NCI-H2107 treated with DMSO at 0.1 percent for 48 hours (cell line): ENCODE results near the gene SLC35A5.
"Not testable (repeated sequence)": the region's sequence is repeated elsewhere in the genome, so short reads cannot be mapped to it uniquely, and the experiment has no call there.

Experiments used
- DNase-seq: peaks from one replicate; lab custom pipeline; 2025; ENCODE audit not compliant: unreplicated experiment; lab: John Stamatoyannopoulos, UW

Gene SLC35A5, protein sequence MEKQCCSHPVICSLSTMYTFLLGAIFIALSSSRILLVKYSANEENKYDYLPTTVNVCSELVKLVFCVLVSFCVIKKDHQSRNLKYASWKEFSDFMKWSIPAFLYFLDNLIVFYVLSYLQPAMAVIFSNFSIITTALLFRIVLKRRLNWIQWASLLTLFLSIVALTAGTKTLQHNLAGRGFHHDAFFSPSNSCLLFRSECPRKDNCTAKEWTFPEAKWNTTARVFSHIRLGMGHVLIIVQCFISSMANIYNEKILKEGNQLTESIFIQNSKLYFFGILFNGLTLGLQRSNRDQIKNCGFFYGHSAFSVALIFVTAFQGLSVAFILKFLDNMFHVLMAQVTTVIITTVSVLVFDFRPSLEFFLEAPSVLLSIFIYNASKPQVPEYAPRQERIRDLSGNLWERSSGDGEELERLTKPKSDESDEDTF

GRCh38 chr3:112561734-112562529 is at the start of gene SLC35A5, which contains the start of gene ATG3:
TSS of gene SLC35A5 (plus strand) at chr3:112562045. CDS start at chr3:112563404, 1,359 bp downstream.
TSS of gene ATG3 (minus strand) at chr3:112561962. CDS start at chr3:112561528, 434 bp downstream.
- peak; percentile 99 for DNase-seq

DNA sequence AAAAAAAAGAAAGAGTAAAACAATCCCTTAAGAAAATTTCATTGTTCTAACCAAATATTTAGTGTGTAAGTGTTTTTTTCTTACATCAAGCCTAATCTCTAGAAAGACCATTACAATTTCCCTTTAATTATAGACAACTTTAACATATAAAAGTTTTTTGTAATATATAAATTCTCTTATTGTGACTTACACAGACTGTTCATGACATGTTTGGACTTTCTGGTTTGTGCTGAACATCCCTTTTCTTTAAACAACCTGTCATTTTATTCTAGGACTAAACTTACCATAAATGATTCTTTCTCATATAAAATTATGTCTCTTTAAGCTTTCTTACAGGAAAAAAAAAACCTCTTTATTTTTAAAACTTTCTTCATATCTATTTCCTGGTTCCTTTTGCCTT is 49.5 kb upstream of the SLC35A5 start:
- no peak for DNase-seq

GRCh38 chr3:112514527-112515128 is 47.2 kb upstream of the SLC35A5 start:
- no peak for DNase-seq

GRCh38 chr3:112518970-112519369 is 42.9 kb upstream of the SLC35A5 start:
- not testable (repeated sequence) for DNase-seq

- peak; percentile 92 for DNase-seq
Observed at GRCh38 chr3:112519424-112520001, 42.3 kb upstream of the SLC35A5 start.

DNA sequence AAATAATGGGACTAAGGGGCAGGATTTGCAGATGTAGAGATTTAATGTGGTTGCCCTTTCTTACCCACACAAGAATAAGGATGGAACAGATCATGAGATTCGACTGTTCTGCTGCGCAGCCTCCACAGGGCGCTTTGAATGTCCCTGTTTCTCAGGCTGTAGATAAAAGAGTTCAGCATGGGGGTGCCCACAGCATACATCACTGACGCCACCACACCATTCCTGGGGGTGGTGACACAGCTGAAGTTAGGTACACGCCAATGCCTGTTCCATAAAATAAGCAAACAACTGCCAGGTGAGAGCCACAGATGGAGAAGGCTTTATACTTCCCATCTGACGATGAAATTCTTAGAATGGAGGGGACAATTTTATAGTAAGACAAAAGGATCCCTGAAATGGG is 37.7 kb upstream of the SLC35A5 start:
- not testable (repeated sequence) for DNase-seq

- DNase-seq, result no peak
Observed at GRCh38 chr3:112530573-112530972, 31.3 kb upstream of the SLC35A5 start.

DNA sequence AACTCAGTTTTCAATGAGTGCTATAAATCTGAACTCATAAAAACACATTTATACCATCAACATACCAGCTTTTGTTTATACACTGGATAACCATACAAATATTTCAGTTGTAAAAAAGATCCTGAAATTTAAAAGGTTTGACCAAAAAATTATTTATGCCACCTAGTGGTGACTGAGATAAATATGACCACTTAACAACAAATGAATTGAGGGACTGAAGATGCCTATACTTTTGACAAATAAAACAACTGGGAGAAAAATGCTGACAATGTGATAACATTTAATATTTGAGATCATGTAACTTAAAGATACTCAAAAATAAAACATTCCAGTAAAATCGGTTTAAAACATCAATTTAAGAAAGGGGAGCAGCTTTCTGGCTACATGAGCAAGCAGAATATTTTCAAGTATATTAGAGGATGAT is 30.5 kb upstream of the SLC35A5 start:
- no peak for DNase-seq

GRCh38 chr3:112539825-112540650 is 21.8 kb upstream of the SLC35A5 start:
- no peak for DNase-seq

GRCh38 chr3:112546216-112546759 is 15.6 kb upstream of the SLC35A5 start:
- no peak for DNase-seq

- no peak for DNase-seq
Observed at GRCh38 chr3:112550859-112551258, 11.0 kb upstream of the SLC35A5 start.

DNA sequence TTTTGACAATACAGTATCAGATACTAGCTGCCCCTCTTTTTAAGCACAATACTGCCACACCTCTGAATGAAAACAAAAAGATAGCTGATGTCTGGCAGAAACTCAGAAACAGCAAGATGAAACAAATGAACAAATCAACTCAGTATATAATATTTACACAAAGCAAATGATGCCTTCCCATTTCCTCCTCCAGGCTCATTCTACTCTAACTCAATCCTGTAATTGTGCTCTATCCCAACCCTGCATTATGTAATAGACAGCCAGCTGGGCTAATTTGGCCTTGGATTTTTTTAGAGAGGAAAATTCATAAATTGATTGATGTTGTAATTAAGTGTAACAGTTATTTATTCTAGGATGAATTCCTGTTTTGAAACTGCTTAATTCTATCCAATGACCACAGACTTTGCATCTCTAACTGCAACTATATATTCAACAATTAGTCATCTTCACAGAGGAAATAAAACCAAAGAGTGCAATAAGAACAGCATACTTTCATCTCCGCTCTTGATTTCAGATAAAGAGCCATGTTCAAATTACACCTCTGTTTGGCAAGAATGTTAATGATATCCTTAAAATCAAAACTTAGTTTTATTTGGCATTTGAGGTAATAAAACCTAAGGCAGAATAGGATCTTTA is 6.2 kb upstream of the SLC35A5 start:
- DNase-seq, result peak; percentile 6

DNA sequence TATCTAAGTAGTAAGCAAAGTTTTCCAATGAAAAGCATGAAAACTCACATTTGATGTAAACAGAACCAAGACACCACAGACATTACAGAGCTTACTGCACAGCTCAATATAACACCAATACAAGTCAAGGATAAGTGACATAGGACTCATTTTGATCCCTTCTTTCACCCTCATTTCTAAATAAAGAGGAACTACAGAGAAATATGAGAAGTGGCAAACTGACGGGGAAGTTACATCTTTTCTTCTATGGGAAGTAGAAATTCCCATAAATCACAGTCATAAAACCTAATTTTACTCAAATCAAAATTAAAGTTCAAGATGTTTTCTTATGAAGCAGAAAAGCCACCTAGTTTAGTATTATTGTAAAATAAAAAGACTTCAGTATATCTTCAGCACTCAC is 3.9 kb upstream of the SLC35A5 start:
- DNase-seq, result no peak

DNA sequence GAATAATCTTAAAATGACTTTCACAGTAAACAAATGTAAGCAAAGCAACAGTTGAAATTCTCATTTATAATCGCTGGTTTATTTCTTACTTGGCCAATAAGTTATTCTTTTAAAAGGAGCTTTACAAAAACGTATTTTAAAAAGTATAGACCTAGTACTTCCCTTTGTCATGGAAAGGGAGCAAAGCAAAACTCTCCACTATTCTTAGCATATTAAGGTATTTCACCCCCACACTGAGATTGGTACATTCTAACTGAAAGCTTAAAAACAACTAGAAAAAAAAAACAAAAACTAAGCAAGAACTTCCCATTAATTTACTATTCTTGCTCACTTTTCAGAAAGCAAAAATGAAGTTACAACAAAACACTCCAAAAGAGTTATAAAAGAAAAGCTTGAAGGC is 1.5 kb upstream of the SLC35A5 start:
- DNase-seq, result no peak

GRCh38 chr3:112560721-112561483 is 943 bp upstream of the SLC35A5 start:
- DNase-seq, result peak; percentile 25

GRCh38 chr3:112561484-112561733 is 436 bp upstream of the SLC35A5 start:
- no peak for DNase-seq

- peak; percentile 22 for DNase-seq
Observed at GRCh38 chr3:112564247-112564939, 2.5 kb downstream of the SLC35A5 start.

- no peak for DNase-seq
Observed at GRCh38 chr3:112564940-112565305, 3.1 kb downstream of the SLC35A5 start.

GRCh38 chr3:112568642-112569041 is 6.8 kb downstream of the SLC35A5 start:
- no peak for DNase-seq
